ENCODE measurements around the gene OR2A7.
"Not testable (repeated sequence)": the region's sequence is repeated elsewhere in the genome, so short reads cannot be mapped to it uniquely, and the experiment has no call there.

OR2A7 gene

DNA sequence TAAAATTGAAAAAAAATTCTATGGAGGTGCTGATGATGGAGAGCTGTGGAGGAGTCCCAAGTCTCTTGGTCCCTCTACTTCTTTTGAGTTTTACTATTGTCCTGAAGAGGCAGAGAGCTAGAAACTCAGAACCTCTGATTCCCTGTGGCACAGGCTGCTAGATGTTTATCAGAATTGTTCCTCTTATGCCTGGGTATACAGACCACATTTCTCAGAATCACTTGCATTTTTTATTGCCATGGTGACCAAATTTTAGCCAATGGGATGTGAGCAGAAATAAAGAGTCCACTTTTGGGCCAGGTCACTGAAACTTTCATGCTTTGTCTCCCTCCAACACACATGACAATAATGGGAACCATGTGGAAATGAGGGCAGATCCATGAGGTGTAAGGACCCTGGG, 40.9 kb downstream of the OR2A7 start:
- H3K36me3 Mint-ChIP-seq; H3K4me3 Mint-ChIP-seq; H3K9me3 Mint-ChIP-seq (ENCODE audit: low read depth); H3K4me1 Mint-ChIP-seq (ENCODE audit: low read depth); H3K27ac Mint-ChIP-seq; H3K27me3 Mint-ChIP-seq: not testable (repeated sequence)

DNA sequence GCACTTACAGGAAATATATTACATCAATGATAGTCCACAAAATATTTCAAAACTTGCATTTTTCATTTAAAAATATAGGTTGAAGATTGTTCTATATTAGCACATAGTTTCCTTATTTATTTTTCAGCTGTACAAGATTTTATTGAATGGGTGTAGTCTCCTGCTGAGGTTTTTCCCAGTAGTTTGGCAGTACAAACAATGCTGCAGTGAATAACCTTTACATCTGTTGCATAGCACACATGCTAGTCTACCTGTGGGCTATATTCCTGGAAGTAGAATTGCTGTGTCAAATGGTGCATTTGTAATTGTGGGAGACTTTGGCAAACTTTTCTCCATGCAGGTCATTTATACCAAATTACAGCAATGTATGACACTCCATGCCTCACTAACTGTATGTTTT, 44.1 kb downstream of the OR2A7 start:
- not testable (repeated sequence) for H3K4me1 Mint-ChIP-seq (ENCODE audit: low read depth); H3K9me3 Mint-ChIP-seq (ENCODE audit: low read depth); H3K36me3 Mint-ChIP-seq; H3K27me3 Mint-ChIP-seq; H3K4me3 Mint-ChIP-seq; H3K27ac Mint-ChIP-seq

DNA sequence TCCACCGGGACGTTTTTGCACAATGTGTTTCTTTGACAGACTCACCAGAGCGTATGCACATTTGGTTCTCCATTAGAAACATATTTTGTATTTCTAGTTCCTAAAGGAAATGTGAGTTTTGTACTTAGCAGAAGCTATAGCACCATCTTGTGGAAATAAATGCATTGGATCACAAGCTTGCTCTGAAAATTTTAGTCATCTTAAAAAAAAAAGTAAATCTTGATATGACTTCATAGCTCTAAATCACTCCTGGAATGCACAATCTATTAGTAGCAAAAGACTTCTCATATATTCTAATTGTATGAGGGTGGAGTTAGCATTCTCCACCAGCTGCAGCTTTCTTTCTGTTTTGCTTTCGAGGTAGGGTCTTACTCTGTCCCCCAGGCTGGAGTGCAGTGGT, 45.4 kb downstream of the OR2A7 start:
- H3K27ac Mint-ChIP-seq; H3K4me1 Mint-ChIP-seq (ENCODE audit: low read depth); H3K27me3 Mint-ChIP-seq; H3K9me3 Mint-ChIP-seq (ENCODE audit: low read depth); H3K4me3 Mint-ChIP-seq; H3K36me3 Mint-ChIP-seq: not testable (repeated sequence)

DNA sequence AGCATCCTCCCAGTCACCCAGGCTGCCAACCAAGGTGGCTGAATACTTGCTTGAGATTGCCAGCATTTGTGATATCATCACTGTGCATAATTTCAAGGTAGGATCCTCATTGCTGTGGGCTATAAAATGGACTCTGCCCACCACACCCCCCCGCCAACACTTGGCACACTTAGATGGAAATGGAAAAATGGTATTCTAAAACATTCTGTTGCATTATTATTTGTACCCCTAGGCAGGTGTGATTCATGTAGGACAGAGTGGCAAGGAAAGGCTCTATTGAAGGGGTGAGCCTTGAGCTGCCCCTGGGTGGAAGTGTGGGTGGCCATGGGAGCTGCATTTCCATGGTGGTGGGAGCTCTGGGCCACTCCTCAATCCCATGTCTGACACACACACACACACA, 46.0 kb downstream of the OR2A7 start:
- not testable (repeated sequence) for H3K9me3 Mint-ChIP-seq (ENCODE audit: low read depth); H3K27ac Mint-ChIP-seq; H3K27me3 Mint-ChIP-seq

DNA sequence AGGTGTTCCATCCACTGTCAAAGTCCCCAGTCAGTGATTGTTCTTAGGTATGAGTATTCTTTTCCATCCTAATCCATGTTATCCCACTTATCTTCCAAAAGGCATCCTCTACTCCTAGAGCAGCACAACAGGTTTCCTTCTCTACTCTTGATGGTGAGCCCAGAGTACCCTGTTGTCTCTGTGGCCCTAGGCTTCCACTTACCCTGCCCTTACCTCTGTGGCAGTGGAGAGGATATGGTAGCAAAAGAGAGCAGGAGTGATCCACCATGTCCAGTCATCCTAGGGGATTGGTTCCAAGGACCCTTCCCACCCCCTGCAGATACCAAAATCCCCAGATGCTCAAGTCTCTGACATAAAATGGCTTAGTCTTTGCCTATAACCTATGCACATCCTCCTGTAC, 47.4 kb downstream of the OR2A7 start:
- H3K27me3 Mint-ChIP-seq; H3K9me3 Mint-ChIP-seq (ENCODE audit: low read depth); H3K4me1 Mint-ChIP-seq (ENCODE audit: low read depth); H3K4me3 Mint-ChIP-seq; H3K36me3 Mint-ChIP-seq; H3K27ac Mint-ChIP-seq: not testable (repeated sequence)

More for the DNA sequence above, 46.0 kb downstream of the OR2A7 start:
- H3K36me3 Mint-ChIP-seq; H3K4me3 Mint-ChIP-seq; H3K4me1 Mint-ChIP-seq (ENCODE audit: low read depth): not testable (repeated sequence)
